Fibroblast of villous mesenchyme (primary cell): ENCODE measurements around the gene ZNF180. TPM values are rescaled to one million over a fixed set of nuclear protein-coding genes. Genes with fewer than 3 reads are reported as not detected.

Experiments
- DNase-seq: peaks from one replicate; pipeline ENCODE4 v3.0.0-alpha.2; 2010; ENCODE audit warnings: low read depth
- H3K4me3 ChIP-seq: 2 replicates; pipeline ENCODE4 v1.5.1; 2011; ENCODE audit warnings: low read depth, mild to moderate bottlenecking, low read length
- CTCF ChIP-seq: IDR thresholded peaks from 2 replicates; pipeline ENCODE4 v1.5.1; 2012; ENCODE audit warnings: low read depth, mild to moderate bottlenecking, low read length; ENCODE audit not compliant: insufficient read depth
- total RNA-seq: library from RNA; depleted of rRNA; stranded (reverse); fragments of >200 nt; gene quantifications from 2 replicates; pipeline ENCODE4 v1.2.3, GENCODE V29; 2012

Gene ZNF180
- total RNA-seq, 1 donor = 9.5 TPM

DNA sequence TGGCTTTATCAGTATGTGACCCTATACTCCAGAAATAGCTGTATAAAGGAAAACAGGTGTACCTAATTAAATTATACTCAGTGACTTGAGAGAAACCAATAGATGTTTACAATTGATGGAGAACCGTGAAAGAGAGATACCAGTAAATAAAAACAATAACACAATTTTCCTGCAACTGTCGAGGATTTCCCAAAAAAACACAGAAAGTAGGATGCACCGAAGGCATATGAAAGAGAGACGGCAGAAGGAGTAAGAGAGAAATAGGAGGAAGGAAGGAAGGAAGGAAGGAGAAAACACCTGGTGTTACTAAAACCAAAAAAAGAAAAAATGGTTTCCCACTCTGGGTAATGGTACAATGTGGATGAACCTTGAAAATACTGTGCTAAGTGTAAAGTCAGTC is 45.2 kb downstream of the ZNF180 start:
- peak; percentile 2 for DNase-seq
- TF ChIP-seq CTCF = no peak
- H3K4me3 ChIP-seq = no peak overlapping the region

- no peak for TF ChIP-seq CTCF
- no peak overlapping the region for H3K4me3 ChIP-seq
- no peak for DNase-seq
Observed at GRCh38 chr19:44452367-44452766, 48.0 kb downstream of the ZNF180 start.

DNA sequence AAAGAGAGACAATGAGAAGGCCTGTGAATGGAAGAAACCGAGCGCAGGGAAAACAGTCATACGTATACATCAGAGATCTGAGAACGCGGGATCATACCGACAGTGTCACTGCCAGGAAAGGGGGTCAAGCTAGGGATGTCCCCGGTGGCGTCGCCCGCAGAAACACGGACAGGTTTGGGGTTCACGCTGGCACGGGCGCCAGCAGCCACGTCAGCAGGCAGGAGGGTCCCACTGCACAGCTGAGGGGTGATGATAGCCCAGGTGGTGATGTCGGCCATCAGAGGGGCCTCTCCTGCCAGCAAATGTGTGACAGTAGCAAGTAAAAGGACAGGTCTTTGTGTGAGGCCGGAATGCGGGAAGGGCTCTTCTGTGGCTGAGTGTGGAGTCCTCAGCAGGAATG is 48.6 kb downstream of the ZNF180 start:
- TF ChIP-seq CTCF = no peak
- no peak overlapping the region for H3K4me3 ChIP-seq
- no peak for DNase-seq

- TF ChIP-seq CTCF = no peak
- peak; percentile 96 for DNase-seq
- peak within 1 kb of the TSS; percentile 96 for H3K4me3 ChIP-seq
Observed at GRCh38 chr19:44447916-44448674, 52.2 kb downstream of the ZNF180 start, which contains the start of gene ZNF229. ZNF229 (minus strand) TSS chr19:44448472; CDS start chr19:44442847, 5,625 bp downstream.

- H3K4me3 ChIP-seq = no peak overlapping the region
- no peak for DNase-seq
- TF ChIP-seq CTCF = no peak
Observed at GRCh38 chr19:44438441-44438840, 61.9 kb downstream of the ZNF180 start.

- H3K4me3 ChIP-seq = no peak overlapping the region
Observed at GRCh38 chr19:44435441-44435840, 64.9 kb downstream of the ZNF180 start.

More at GRCh38 chr19:44435441-44435840, 64.9 kb downstream of the ZNF180 start:
- TF ChIP-seq CTCF = no peak
- DNase-seq = no peak
